ENCODE results near the gene ASAH2.
"Not testable (repeated sequence)": the region's sequence is repeated elsewhere in the genome, so short reads cannot be mapped to it uniquely, and the experiment has no call there.

ASAH2 gene

GRCh38 chr10:50250096-50250854 lies 1.0 kb downstream of the ASAH2 start:
- no CpG with 5 or more reads among the region's 2 CpGs for WGBS (ENCODE audit: extremely low coverage, insufficient coverage, low lambda C conversion rate)
- Histone ChIP-seq H3K4me3 (ENCODE audit: low read length) (no peak overlapping the region), H3K18ac (ENCODE audit: low read length) (no peak overlapping the region)

GRCh38 chr10:50248598-50248997 lies 2.7 kb downstream of the ASAH2 start:
- no CpG with 5 or more reads among the region's 5 CpGs for WGBS (ENCODE audit: extremely low coverage, insufficient coverage, low lambda C conversion rate)
- Histone ChIP-seq H3K79me1 (ENCODE audit: low read length) (no peaks in the 10 kb centered on the region), H3K27ac (ENCODE audit: low read depth, low read length) (no peak overlapping the region), H3K9ac (ENCODE audit: low read length) (no peak overlapping the region), H3K4me1 (ENCODE audit: control insufficient read depth, low read depth, low read length) (no peaks in the 10 kb centered on the region), H3K4me3 (ENCODE audit: low read length) (no peak overlapping the region), H2BK15ac (replicated peaks; ENCODE audit: low read depth) (no peak overlapping the region), H3K27me3 (ENCODE audit: insufficient read depth, low read length, poor library complexity) (no peaks in the 10 kb centered on the region), H3K18ac (ENCODE audit: low read length) (no peak overlapping the region), H3K4ac (ENCODE audit: low read depth, low read length) (no peak overlapping the region), H3K56ac (ENCODE audit: low read length) (no peak overlapping the region), H3K23ac (ENCODE audit: low read length) (no peak overlapping the region), H3K79me2 (ENCODE audit: control insufficient read depth, insufficient read depth, low read length) (no peaks in the 10 kb centered on the region), H3K36me3 (ENCODE audit: control insufficient read depth, insufficient read depth, low read length) (no peaks in the 10 kb centered on the region), H4K5ac (ENCODE audit: low read length) (no peak overlapping the region), H2BK5ac (ENCODE audit: low read length) (no peak overlapping the region), H2AK5ac (ENCODE audit: low read length) (no peak overlapping the region), H4K8ac (ENCODE audit: low read depth, low read length) (no peak overlapping the region), H3K4me2 (ENCODE audit: low read length) (no peak overlapping the region), H2BK120ac (ENCODE audit: low read depth, low read length) (no peak overlapping the region)
- DNase-seq = no peak

More at GRCh38 chr10:50250096-50250854, 1.0 kb downstream of the ASAH2 start:
- Histone ChIP-seq H3K23ac (ENCODE audit: low read length) (no peak overlapping the region), H3K27me3 (ENCODE audit: insufficient read depth, low read length, poor library complexity) (no peaks in the 10 kb centered on the region), H2BK15ac (replicated peaks; ENCODE audit: low read depth) (no peak overlapping the region), H3K56ac (ENCODE audit: low read length) (no peak overlapping the region), H3K79me1 (ENCODE audit: low read length) (no peaks in the 10 kb centered on the region), H4K8ac (ENCODE audit: low read depth, low read length) (no peak overlapping the region), H3K79me2 (ENCODE audit: control insufficient read depth, insufficient read depth, low read length) (no peaks in the 10 kb centered on the region), H2BK5ac (ENCODE audit: low read length) (no peak overlapping the region), H3K4me2 (ENCODE audit: low read length) (no peak overlapping the region), H3K27ac (ENCODE audit: low read depth, low read length) (no peak overlapping the region), H2AK5ac (ENCODE audit: low read length) (no peak overlapping the region), H3K36me3 (ENCODE audit: control insufficient read depth, insufficient read depth, low read length) (no peaks in the 10 kb centered on the region), H4K5ac (ENCODE audit: low read length) (no peak overlapping the region), H3K4ac (ENCODE audit: low read depth, low read length) (no peak overlapping the region), H3K9ac (ENCODE audit: low read length) (no peak overlapping the region), H2BK120ac (ENCODE audit: low read depth, low read length) (no peak overlapping the region), H3K4me1 (ENCODE audit: control insufficient read depth, low read depth, low read length) (no peaks in the 10 kb centered on the region)
- DNase-seq = no peak

GRCh38 chr10:50248062-50248461 lies 3.3 kb downstream of the ASAH2 start:
- Histone ChIP-seq H2AK5ac (ENCODE audit: low read length) (no peak overlapping the region), H3K56ac (ENCODE audit: low read length) (no peak overlapping the region), H3K79me1 (ENCODE audit: low read length) (no peaks in the 10 kb centered on the region), H3K18ac (ENCODE audit: low read length) (no peak overlapping the region), H2BK120ac (ENCODE audit: low read depth, low read length) (no peak overlapping the region), H4K8ac (ENCODE audit: low read depth, low read length) (no peak overlapping the region), H2BK15ac (replicated peaks; ENCODE audit: low read depth) (no peak overlapping the region), H3K36me3 (ENCODE audit: control insufficient read depth, insufficient read depth, low read length) (no peaks in the 10 kb centered on the region), H3K9ac (ENCODE audit: low read length) (no peak overlapping the region), H3K27me3 (ENCODE audit: insufficient read depth, low read length, poor library complexity) (no peaks in the 10 kb centered on the region), H3K4me1 (ENCODE audit: control insufficient read depth, low read depth, low read length) (no peaks in the 10 kb centered on the region), H3K4me2 (ENCODE audit: low read length) (no peak overlapping the region), H2BK5ac (ENCODE audit: low read length) (no peak overlapping the region), H3K27ac (ENCODE audit: low read depth, low read length) (no peak overlapping the region), H3K4ac (ENCODE audit: low read depth, low read length) (no peak overlapping the region), H3K4me3 (ENCODE audit: low read length) (no peak overlapping the region), H4K5ac (ENCODE audit: low read length) (no peak overlapping the region), H3K23ac (ENCODE audit: low read length) (no peak overlapping the region), H3K79me2 (ENCODE audit: control insufficient read depth, insufficient read depth, low read length) (no peaks in the 10 kb centered on the region)
- WGBS (ENCODE audit: extremely low coverage, insufficient coverage, low lambda C conversion rate) = no CpG with 5 or more reads among the region's 3 CpGs
- no peak for DNase-seq

- Histone ChIP-seq H3K4me2 (ENCODE audit: low read length) (no peak overlapping the region), H3K27me3 (ENCODE audit: insufficient read depth, low read length, poor library complexity) (no peaks in the 10 kb centered on the region), H2BK5ac (ENCODE audit: low read length) (no peak overlapping the region), H3K27ac (ENCODE audit: low read depth, low read length) (no peak overlapping the region), H2BK15ac (replicated peaks; ENCODE audit: low read depth) (no peak overlapping the region), H4K5ac (ENCODE audit: low read length) (no peak overlapping the region), H3K36me3 (ENCODE audit: control insufficient read depth, insufficient read depth, low read length) (no peaks in the 10 kb centered on the region), H3K4me1 (ENCODE audit: control insufficient read depth, low read depth, low read length) (no peaks in the 10 kb centered on the region), H2BK120ac (ENCODE audit: low read depth, low read length) (no peak overlapping the region), H4K8ac (ENCODE audit: low read depth, low read length) (no peak overlapping the region), H3K56ac (ENCODE audit: low read length) (no peak overlapping the region), H3K18ac (ENCODE audit: low read length) (no peak overlapping the region), H3K79me1 (ENCODE audit: low read length) (no peaks in the 10 kb centered on the region), H3K79me2 (ENCODE audit: control insufficient read depth, insufficient read depth, low read length) (no peaks in the 10 kb centered on the region), H3K9ac (ENCODE audit: low read length) (no peak overlapping the region), H2AK5ac (ENCODE audit: low read length) (no peak overlapping the region), H3K4ac (ENCODE audit: low read depth, low read length) (no peak overlapping the region), H3K4me3 (ENCODE audit: low read length) (no peak overlapping the region), H3K23ac (ENCODE audit: low read length) (no peak overlapping the region)
- DNase-seq = peak; percentile 4
These were observed 7.1 kb downstream of the ASAH2 start for GRCh38 chr10:50244201-50244600.

GRCh38 chr10:50242777-50243176 lies 8.5 kb downstream of the ASAH2 start:
- H3K27me3 ChIP-seq (ENCODE audit: insufficient read depth, low read length, poor library complexity) = no peaks in the 10 kb centered on the region
- no peak overlapping the region for H3K4me2 ChIP-seq (ENCODE audit: low read length)
- no peak overlapping the region for H2BK15ac ChIP-seq (replicated peaks; ENCODE audit: low read depth)
- no peak overlapping the region for H3K18ac ChIP-seq (ENCODE audit: low read length)
- H3K79me2 ChIP-seq (ENCODE audit: control insufficient read depth, insufficient read depth, low read length) = no peaks in the 10 kb centered on the region
- no peaks in the 10 kb centered on the region for H3K79me1 ChIP-seq (ENCODE audit: low read length)
- H3K9ac ChIP-seq (ENCODE audit: low read length) = no peak overlapping the region
- no peak overlapping the region for H2AK5ac ChIP-seq (ENCODE audit: low read length)
- no peak overlapping the region for H2BK5ac ChIP-seq (ENCODE audit: low read length)
- H3K36me3 ChIP-seq (ENCODE audit: control insufficient read depth, insufficient read depth, low read length) = no peaks in the 10 kb centered on the region
- no peak overlapping the region for H3K4ac ChIP-seq (ENCODE audit: low read depth, low read length)
- no peak overlapping the region for H4K5ac ChIP-seq (ENCODE audit: low read length)
- H3K27ac ChIP-seq (ENCODE audit: low read depth, low read length) = no peak overlapping the region
- WGBS (ENCODE audit: extremely low coverage, insufficient coverage, low lambda C conversion rate) = no CpG with 5 or more reads among the region's 4 CpGs
- no peak overlapping the region for H4K8ac ChIP-seq (ENCODE audit: low read depth, low read length)
- no peak overlapping the region for H3K4me3 ChIP-seq (ENCODE audit: low read length)
- no peaks in the 10 kb centered on the region for H3K4me1 ChIP-seq (ENCODE audit: control insufficient read depth, low read depth, low read length)
- H3K56ac ChIP-seq (ENCODE audit: low read length) = no peak overlapping the region
- DNase-seq = no peak
- H3K23ac ChIP-seq (ENCODE audit: low read length) = no peak overlapping the region
- no peak overlapping the region for H2BK120ac ChIP-seq (ENCODE audit: low read depth, low read length)

GRCh38 chr10:50241478-50241877 lies 9.8 kb downstream of the ASAH2 start:
- H3K23ac ChIP-seq (ENCODE audit: low read length); H3K18ac ChIP-seq (ENCODE audit: low read length); H3K4me3 ChIP-seq (ENCODE audit: low read length); H3K27me3 ChIP-seq (ENCODE audit: insufficient read depth, low read length, poor library complexity); H3K27ac ChIP-seq (ENCODE audit: low read depth, low read length); H4K8ac ChIP-seq (ENCODE audit: low read depth, low read length); H3K9ac ChIP-seq (ENCODE audit: low read length); H2BK120ac ChIP-seq (ENCODE audit: low read depth, low read length); H2AK5ac ChIP-seq (ENCODE audit: low read length); H3K36me3 ChIP-seq (ENCODE audit: control insufficient read depth, insufficient read depth, low read length); H3K4me2 ChIP-seq (ENCODE audit: low read length); H4K5ac ChIP-seq (ENCODE audit: low read length); H3K79me1 ChIP-seq (ENCODE audit: low read length); H3K4me1 ChIP-seq (ENCODE audit: control insufficient read depth, low read depth, low read length); H3K79me2 ChIP-seq (ENCODE audit: control insufficient read depth, insufficient read depth, low read length); H2BK5ac ChIP-seq (ENCODE audit: low read length); H2BK15ac ChIP-seq (replicated peaks; ENCODE audit: low read depth); DNase-seq; H3K4ac ChIP-seq (ENCODE audit: low read depth, low read length); H3K56ac ChIP-seq (ENCODE audit: low read length): not testable (repeated sequence)
- WGBS (ENCODE audit: extremely low coverage, insufficient coverage, low lambda C conversion rate) = no CpG with 5 or more reads among the region's 1 CpG
